GM23248 (cell line): ENCODE results near the gene ADAM19.

ENCODE experiments used
- EZH2 ChIP-seq: fragments of 200-600 bp; sonication (generic); IDR thresholded peaks from 2 replicates; pipeline ENCODE4 v1.6.1; 2018; ENCODE audit warnings: antibody characterized with exemption, mild to moderate bottlenecking; ENCODE audit not compliant: insufficient read depth, poor library complexity, severe bottlenecking
- EZH2phosphoT487 ChIP-seq: fragments of 200-600 bp; sonication (generic); IDR thresholded peaks from 2 replicates; pipeline ENCODE4 v1.6.1; 2018; ENCODE audit warnings: antibody characterized with exemption, moderate library complexity, mild to moderate bottlenecking, low read depth; ENCODE audit not compliant: insufficient read depth

- TF ChIP-seq EZH2 (no peak), EZH2phosphoT487 (no peak)
Observed at GRCh38 chr5:157485811-157486210, 89.8 kb downstream of the ADAM19 start.
